GM12875 (cell line): ENCODE measurements around the gene RIPK4.
"Not testable (repeated sequence)": the region's sequence is repeated elsewhere in the genome, so short reads cannot be mapped to it uniquely, and the experiment has no call there.

ENCODE experiments used
- H3K4me3 ChIP-seq: one replicate; pipeline ENCODE4 v1.5.1; 2011; ENCODE audit warnings: low read depth, low read length, control low read depth
- CTCF ChIP-seq: IDR thresholded peaks from 2 replicates; pipeline ENCODE4 v1.5.1; 2011; ENCODE audit warnings: low read depth, mild to moderate bottlenecking, control low read depth, inconsistent platforms, low read length, moderate library complexity, borderline replicate concordance; ENCODE audit not compliant: insufficient read depth

RIPK4 gene

GRCh38 chr21:41695513-41695912, 71.3 kb downstream of the RIPK4 start:
- no peak overlapping the region for H3K4me3 ChIP-seq
- no peak for TF ChIP-seq CTCF

DNA sequence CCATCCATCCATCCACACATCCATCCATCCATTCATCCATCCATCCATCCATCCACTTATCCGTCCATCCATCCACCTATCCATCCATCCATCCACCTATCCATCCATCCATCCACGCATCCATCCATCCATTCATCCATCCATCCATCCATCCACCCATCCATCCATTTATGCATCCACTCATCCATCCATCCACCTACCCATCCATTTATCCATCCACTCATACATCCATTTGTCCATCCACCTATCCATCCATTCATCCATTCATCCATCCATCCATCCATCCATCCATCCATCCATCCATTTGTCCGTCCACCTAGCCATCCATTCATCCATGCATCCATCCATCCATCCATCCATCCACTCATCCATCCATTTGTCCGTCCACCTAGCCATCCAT, 72.8 kb downstream of the RIPK4 start:
- H3K4me3 ChIP-seq: not testable (repeated sequence)

DNA sequence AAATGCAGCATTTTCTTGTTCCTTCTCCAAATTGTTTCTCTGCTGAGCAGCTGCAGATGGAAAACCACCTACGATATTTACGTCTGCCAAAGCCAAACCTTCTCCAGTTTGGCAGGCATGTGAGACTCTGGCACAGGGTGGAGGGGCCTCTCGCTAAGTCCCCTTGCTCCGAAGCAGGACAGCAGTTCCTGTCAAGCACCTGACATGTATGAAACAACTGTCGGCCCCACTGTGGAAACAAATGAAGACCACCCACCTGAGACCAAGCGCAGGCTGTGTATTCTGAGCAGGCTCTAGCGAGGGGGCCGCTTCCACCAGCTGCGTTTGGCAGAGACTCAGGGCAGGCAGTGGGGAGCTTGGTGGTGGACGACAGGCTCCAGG, 74.7 kb downstream of the RIPK4 start:
- TF ChIP-seq CTCF: no peak
- no peak overlapping the region for H3K4me3 ChIP-seq

- TF ChIP-seq CTCF: no peak
- no peak overlapping the region for H3K4me3 ChIP-seq
Measured at GRCh38 chr21:41691205-41692184, 75.4 kb downstream of the RIPK4 start.
